BJ (cell line): ENCODE measurements around the gene ATP8A2. TPM values are rescaled to one million over a fixed set of nuclear protein-coding genes. Genes with fewer than 3 reads are reported as not detected.

Experiments used
- CTCF ChIA-PET: fragments of 350-600 bp; formaldehyde crosslinking; extraction: SDS; loops from one replicate; lab custom pipeline; 2021; ENCODE audit warnings: antibody characterized with exemption, inconsistent platforms; lab: Yijun Ruan, JAX
- POLR2A ChIA-PET: fragments of 300-600 bp; sonication (Branson Sonifier 250); formaldehyde crosslinking; extraction: SDS; loops from one replicate; lab custom pipeline; 2021; ENCODE audit warnings: antibody characterized with exemption; lab: Charles Lee
- DNase-seq: peaks from one replicate; pipeline ENCODE4 v3.0.0-alpha.2; 2011; ENCODE audit warnings: low read depth
- H3K27me3 ChIP-seq: 2 replicates; pipeline ENCODE4 v1.6.0; 2011; ENCODE audit warnings: low read length; ENCODE audit not compliant: control insufficient read depth, insufficient read depth
- H3K36me3 ChIP-seq: 2 replicates; pipeline ENCODE4 v1.5.1; 2011; ENCODE audit warnings: low read length; ENCODE audit not compliant: control insufficient read depth, insufficient read depth
- H3K4me3 ChIP-seq: 2 replicates; pipeline ENCODE4 v1.5.1; 2011; ENCODE audit warnings: low read depth, mild to moderate bottlenecking, control low read depth, low read length
- CTCF ChIP-seq: IDR thresholded peaks from 2 replicates; pipeline ENCODE4 v1.5.1; 2011; ENCODE audit warnings: low read depth, mild to moderate bottlenecking, control low read depth, inconsistent platforms, low read length, moderate library complexity; ENCODE audit not compliant: insufficient read depth
- polyA plus RNA-seq: library from polyadenylated mRNA; depleted of rRNA; stranded (reverse); fragments of >200 nt; gene quantifications from 2 replicates; pipeline ENCODE4 v1.2.3, GENCODE V29; 2011

Gene ATP8A2
- polyA plus RNA-seq, 1 experiment = 0.02 TPM

- Histone ChIP-seq H3K36me3 (no peaks in the 10 kb centered on the region), H3K27me3 (no peaks in the 10 kb centered on the region), H3K4me3 (no peak overlapping the region)
- TF ChIP-seq CTCF = no peak
- no peak for DNase-seq
- POLR2A ChIA-PET = no interaction called here
- CTCF ChIA-PET = no interaction called here
Measured at GRCh38 chr13:25679936-25680335, 308.2 kb downstream of the ATP8A2 start.

GRCh38 chr13:25682276-25682675, 310.5 kb downstream of the ATP8A2 start:
- Histone ChIP-seq H3K27me3 (no peaks in the 10 kb centered on the region), H3K4me3 (no peak overlapping the region), H3K36me3 (no peaks in the 10 kb centered on the region)
- no peak for DNase-seq
- ChIA-PET POLR2A (no interaction called here), CTCF (interaction anchor here (0.7 kb wide), 1 partner anchor 1233 kb away, joined by 3 read pairs; no protein-coding TSS in a partner anchor)
- TF ChIP-seq CTCF = no peak

GRCh38 chr13:25683056-25683455, 311.3 kb downstream of the ATP8A2 start:
- Histone ChIP-seq H3K27me3 (no peaks in the 10 kb centered on the region), H3K4me3 (no peak overlapping the region), H3K36me3 (no peaks in the 10 kb centered on the region)
- DNase-seq = no peak
- ChIA-PET CTCF (no interaction called here), POLR2A (no interaction called here)
- TF ChIP-seq CTCF = no peak

- TF ChIP-seq CTCF = no peak
- DNase-seq = no peak
- Histone ChIP-seq H3K4me3 (no peak overlapping the region), H3K36me3 (no peaks in the 10 kb centered on the region), H3K27me3 (no peaks in the 10 kb centered on the region)
- ChIA-PET POLR2A (no interaction called here), CTCF (no interaction called here)
Measured at GRCh38 chr13:25683662-25684370, 312.0 kb downstream of the ATP8A2 start.

GRCh38 chr13:25684491-25684890, 312.7 kb downstream of the ATP8A2 start:
- no peak for TF ChIP-seq CTCF
- POLR2A ChIA-PET = no interaction called here
- H3K27me3 ChIP-seq = no peaks in the 10 kb centered on the region
- DNase-seq = no peak
- H3K36me3 ChIP-seq = no peaks in the 10 kb centered on the region
- H3K4me3 ChIP-seq = no peak overlapping the region
- CTCF ChIA-PET = no interaction called here
